HG02759 (cell line): ENCODE data around the gene KIAA1614.

Experiments used
- ATAC-seq: cut with Tn5 transposase; IDR thresholded peaks from one replicate; pipeline ENCODE4 v1.9.1; 2021; ENCODE audit warnings: mild to moderate bottlenecking, moderate library complexity; ENCODE audit not compliant: unreplicated experiment

Gene KIAA1614

GRCh38 chr1:180906511-180906910, 6.2 kb upstream of the KIAA1614 start:
- no peak for ATAC-seq

DNA sequence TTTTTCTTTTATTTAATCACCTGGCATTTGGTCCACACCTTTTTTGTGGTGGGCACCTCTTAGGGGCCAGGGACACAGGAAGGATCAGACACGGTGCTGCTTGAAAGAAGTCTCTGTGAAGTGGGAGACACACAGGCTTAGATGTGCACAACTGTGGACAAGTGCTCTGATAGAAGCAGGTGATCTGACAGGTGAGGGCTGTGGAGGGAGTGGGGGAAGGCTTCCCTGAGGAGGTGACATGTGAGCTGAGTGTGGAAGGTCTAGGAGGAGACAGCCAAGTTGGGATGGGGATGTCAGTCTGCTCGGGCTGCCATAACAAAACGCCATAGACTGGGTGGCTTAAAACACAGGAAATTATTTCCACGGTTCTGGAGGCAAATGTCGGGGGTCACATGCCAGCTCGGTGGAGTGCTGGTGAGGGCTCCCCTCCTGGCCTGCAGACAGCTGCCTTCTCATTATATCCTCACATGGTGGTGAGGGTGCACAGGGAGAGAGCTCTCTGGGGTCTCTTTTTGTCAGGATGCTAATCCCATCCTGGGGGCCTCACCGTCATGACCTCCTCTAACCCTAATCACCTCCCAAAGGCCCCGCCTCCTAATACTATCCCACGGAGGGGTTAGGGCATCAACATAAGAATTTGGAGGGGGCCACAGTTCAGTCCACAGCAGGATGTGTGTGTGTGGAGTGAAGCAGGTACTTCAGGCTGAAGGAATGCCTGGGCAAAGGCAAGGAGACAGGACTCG, 5.2 kb upstream of the KIAA1614 start:
- ATAC-seq = no peak

- no peak for ATAC-seq
Observed at GRCh38 chr1:180908074-180908765, 4.5 kb upstream of the KIAA1614 start.

GRCh38 chr1:180909005-180909414, 3.7 kb upstream of the KIAA1614 start:
- ATAC-seq = peak; percentile 26

- ATAC-seq = peak; percentile 51
Observed at GRCh38 chr1:180909462-180909976, 3.2 kb upstream of the KIAA1614 start.

DNA sequence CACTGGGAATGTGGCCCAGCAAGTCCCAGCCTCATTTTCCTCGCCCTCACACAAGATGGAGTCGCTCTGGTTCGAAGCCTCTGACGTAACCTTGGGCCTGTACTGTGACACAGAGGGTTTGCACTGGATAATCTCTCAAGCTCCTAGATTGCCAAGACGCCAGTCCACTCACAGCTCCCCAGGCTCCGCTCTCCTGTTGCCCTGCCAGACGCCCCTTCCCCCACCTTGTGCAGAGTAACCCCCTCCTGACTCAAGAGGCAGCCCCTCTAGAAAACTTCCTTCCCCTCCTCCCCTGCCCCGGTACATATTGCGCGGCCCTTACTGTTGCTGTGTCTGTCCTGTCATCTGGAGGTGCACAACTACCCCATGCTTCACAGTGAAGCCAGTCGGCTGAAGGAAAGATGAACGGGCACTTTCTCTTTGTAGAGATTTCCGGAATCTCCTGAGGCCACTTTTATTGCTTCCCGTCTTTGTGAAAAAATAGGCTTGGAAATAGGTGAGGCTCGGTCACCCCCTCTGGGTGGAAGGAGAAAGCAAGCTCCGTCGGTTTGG, 981 bp upstream of the KIAA1614 start:
- no peak for ATAC-seq

DNA sequence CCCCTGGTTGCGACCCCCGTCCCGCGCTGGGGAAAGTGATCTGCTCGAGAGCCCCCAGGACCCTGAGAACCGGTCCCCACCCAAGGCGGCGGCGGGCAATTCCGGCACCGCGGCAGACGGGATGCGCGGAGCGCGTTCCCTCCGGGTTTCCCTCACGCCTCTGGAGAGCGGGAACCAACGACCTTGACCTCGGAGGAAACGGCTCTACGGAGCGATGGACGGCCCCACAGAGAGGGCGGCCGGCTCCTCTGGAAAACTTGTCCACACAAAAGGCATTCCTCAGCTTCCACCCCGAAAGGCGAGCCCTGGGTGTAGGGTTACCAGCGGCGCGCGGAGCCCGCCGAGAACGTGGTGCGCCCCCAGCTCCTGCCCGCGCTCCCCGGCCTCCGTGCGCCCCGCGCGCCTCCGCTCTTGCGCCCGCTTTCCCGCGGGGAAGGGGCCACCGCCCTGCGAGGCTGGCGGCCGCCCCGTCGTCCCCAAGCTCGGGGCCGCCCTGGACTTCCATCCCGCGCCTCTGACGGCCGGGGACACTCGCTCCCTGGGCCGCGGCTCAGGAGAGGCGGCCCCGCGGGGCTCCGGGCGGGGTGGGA, 391 bp upstream of the KIAA1614 start:
- peak; percentile 24 for ATAC-seq

DNA sequence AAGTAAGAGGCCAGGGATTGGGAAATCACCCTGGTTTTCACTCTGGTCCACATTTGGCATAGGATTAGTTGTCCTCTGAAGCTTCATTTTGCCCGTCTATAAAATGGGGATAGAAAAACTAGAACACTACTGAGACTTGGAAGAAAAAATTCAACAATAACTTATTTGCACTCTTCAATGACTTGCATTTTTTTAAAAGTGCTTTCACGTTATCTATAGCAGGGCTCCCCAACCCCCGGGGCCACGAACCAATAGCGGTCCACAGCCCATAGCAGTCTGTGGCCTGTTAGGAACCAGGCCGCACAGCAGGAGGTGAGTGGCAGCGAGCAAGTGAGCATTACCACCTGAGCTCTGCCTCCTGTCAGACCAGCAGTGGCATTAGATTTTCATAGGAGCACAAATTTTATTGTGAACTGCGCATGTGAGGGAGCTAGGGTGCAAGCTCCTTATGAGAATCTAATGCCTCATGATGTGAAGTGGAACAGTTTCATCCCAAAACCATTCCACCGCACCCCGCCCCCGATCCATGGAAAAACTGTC, 2.8 kb downstream of the KIAA1614 start:
- ATAC-seq = no peak

DNA sequence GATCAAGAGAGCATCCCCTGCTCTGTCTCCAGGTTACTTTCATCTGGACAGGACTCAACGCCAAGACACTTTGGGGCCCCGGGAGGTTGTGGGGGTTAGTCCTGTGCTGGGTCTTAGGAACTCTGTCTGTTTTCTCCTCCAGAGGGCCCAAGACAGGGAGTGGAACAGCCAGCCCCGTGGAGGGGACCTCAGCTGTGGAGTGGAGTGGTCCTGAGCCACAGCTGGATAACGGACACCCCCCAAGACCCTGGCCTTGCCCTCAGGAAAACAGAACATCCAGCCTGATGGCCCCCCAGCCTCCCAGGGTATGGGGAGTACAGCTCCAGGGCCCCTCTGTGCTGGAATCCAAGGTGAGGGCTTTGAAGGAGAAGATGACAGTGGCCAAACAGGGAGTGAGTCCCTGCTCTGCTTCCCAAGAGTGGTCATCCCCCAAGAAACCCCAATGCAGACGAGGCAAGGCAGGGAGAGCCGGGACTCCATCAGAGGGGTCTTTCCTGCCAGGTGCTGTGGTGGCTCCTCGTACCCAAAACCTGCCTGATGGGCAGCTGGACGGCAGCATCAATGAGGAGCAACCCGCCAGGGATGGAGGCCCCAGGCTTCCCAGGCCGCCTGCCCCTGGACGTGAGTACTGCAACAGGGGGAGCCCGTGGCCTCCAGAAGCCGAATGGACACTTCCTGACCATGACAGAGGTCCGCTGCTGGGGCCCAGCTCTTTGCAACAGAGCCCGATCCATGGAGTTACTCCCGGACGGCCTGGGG, 3.5 kb downstream of the KIAA1614 start:
- no peak for ATAC-seq

- no peak for ATAC-seq
Observed at GRCh38 chr1:180916771-180917170, 4.1 kb downstream of the KIAA1614 start.

DNA sequence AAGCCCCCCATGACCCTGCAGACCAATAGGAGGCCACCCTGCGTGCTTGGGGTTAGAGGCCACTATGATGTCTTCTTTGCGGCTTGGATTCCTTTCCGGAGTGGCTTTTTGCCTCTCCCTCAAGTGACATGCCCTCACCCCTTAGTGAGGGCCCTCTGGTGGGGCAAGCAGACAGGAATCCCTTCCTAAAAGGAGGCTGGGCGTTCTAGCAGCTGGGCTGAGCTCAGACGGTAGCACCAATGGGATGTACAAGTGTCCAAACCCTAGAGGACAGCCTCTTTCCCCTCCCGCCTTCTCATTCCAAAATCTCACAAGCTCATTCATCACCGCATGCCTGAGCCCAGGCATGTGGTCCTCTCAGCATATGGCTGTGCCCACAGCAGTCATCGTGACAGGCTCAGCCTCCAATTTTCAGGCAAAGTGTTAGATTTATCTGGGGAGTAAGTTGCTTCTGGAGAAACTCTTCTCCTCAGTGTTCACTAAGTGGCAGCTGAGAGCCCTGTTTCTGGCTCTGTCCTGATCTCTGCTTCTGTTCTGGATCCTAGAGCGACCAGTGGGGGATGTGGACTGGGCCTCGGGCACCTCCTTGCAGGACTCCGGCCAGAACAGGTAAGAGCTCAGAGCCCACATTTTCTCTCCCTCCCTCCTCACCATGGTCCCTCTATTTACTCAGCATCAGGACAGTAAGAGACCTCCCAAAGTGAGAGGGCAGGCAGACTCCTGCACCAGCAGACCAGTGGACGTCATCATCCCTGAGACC, 4.8 kb downstream of the KIAA1614 start:
- ATAC-seq = no peak

DNA sequence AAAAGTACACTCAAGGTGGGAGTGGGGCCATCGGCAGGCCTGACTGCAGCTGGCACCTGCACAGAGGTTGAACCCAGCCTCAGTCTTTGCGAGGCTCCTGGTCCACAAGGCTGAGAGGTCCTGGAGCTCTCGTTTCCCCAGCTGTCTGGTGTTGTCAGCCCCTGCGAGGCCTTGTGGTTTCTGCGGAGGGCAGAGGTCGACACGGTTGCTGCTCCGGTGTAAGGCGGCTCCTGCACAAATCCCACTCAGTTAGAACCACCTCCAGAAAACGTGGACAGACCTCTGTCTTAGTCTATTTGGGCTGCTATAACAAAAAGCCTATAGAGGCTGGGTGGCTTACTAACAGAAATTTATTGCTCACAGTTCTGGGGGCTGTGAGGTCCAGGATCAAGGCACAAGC, 5.8 kb downstream of the KIAA1614 start:
- peak; percentile 43 for ATAC-seq

- no peak for ATAC-seq
Observed at GRCh38 chr1:180919183-180919700, 6.5 kb downstream of the KIAA1614 start.

DNA sequence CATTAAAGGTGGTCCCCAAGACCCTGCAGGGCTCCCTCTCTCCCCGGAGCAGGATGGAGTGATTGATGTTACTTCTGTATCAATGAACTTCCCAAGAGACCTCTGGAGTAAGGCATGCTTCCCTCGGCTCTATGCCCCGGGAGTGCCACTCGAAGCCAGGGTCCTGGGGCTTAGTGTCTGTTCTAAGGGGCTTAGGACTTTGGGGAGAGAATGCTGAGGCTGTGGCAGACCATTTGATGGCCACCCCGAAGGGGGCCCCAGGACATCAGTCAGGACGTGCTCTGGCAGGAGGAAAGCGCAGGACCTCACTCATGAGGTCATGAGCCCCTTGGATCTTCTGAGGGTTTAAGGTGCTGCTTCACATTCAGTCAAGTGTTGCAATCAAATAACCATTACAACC, 7.5 kb downstream of the KIAA1614 start:
- ATAC-seq = no peak

- ATAC-seq = no peak
Observed at GRCh38 chr1:180920702-180921101, 8.0 kb downstream of the KIAA1614 start.

GRCh38 chr1:180921386-180921785, 8.7 kb downstream of the KIAA1614 start:
- ATAC-seq = no peak

GRCh38 chr1:180921891-180922630, 9.4 kb downstream of the KIAA1614 start:
- no peak for ATAC-seq

- ATAC-seq = no peak
Observed at GRCh38 chr1:180922631-180923015, 9.9 kb downstream of the KIAA1614 start.
